ENCODE measurements around the gene SLC6A8. TPM values are rescaled to one million over a fixed set of nuclear protein-coding genes. Genes with fewer than 3 reads are reported as not detected.
"Not testable (repeated sequence)": the region's sequence is repeated elsewhere in the genome, so short reads cannot be mapped to it uniquely, and the experiment has no call there.

Gene SLC6A8
- total RNA-seq, 6 donors from 2014 or later: 3.9 to 8.1 (median 6.1) TPM

DNA sequence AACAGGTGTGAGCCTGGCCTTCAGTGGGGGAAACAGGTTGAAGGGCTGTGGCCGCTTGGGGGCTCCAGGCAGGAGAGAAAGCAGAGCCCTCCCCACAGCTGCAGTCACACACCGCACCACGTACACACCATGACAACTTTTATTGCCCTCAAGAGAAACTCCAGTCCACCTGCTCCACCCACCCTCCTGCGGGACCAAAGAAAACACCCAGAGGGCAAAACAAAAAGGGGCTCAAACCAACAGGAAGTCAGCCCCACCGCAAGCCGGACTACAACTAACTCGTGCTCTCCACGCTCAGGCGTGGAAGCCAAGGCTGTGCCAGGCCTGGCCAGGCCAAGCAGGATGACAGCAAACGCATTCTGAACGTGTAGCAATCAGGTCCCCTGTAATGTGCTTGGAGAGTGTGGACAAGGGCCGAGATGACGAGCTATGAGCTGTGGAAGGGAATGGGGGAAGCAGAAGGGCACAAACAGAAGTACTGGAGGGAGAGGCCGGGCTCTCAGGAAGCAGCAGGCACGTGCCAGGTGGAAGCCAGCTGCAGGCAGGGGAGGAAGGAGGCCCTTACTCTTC is 12.7 kb downstream of the SLC6A8 start:
- Histone ChIP-seq H3K4me1 (peaks cover 0 to 8% (median 2%) of the 10 kb centered on the region in 4 donors), H3K27me3 (no peaks in the 10 kb centered on the region), H3K9me3 (no peaks in the 10 kb centered on the region), H3K27ac (no peak overlapping the region), H3K4me3 (no peak overlapping the region), H3K36me3 (peaks cover 0 to 64% (median 19%) of the 10 kb centered on the region in 4 donors)
- DNase-seq (no peak), ATAC-seq (ENCODE audit: low FRiP score in 2 of 2) (no peak)
- TF ChIP-seq POLR2A (IDR thresholded peaks at IDR 0.05) (no peak), EP300 (IDR thresholded peaks at IDR 0.05) (no peak)
- 82 to 87% methylated on average over 8 to 15 of the region's 15 CpGs for WGBS, 2 donors

DNA sequence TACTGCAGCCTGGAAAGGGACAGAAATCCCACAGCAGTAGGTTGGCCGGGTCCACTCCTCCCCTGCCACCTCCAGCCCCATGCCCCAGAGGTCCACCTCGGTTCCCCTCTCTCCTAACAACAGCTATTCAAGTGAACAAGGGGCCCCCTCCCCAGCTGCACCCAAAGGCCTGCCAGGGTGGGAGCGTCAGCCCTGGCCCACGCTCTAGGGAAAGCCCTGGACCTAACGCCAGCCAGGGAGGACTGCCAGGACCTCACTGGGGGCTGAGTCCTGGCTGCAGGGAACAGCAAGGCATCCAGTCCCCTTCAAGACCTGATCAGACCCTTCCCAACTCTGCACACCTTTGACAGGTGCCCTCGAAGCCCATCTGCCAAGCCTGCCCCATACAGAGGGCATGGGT is 13.2 kb downstream of the SLC6A8 start:
- H3K9me3 ChIP-seq: no peaks in the 10 kb centered on the region
- TF ChIP-seq EP300 (IDR thresholded peaks at IDR 0.05): no peak
- DNase-seq: no peak
- WGBS, 2 donors: 77% methylated on average over 6 of the region's 6 CpGs; no CpG with 5 or more reads in 1 of the 2 donors
- no peak for ATAC-seq (ENCODE audit: low FRiP score in 2 of 2)
- no peak overlapping the region for H3K27ac ChIP-seq
- no peaks in the 10 kb centered on the region for H3K27me3 ChIP-seq
- no peak overlapping the region for H3K4me3 ChIP-seq
- H3K36me3 ChIP-seq: peaks cover 0 to 64% (median 19%) of the 10 kb centered on the region in 4 donors
- H3K4me1 ChIP-seq: peaks cover 0 to 8% (median 2%) of the 10 kb centered on the region in 4 donors

GRCh38 chrX:153701706-153702105 is 14.0 kb downstream of the SLC6A8 start:
- no peaks in the 10 kb centered on the region for H3K9me3 ChIP-seq
- H3K4me3 ChIP-seq: no peak overlapping the region
- no peak overlapping the region for H3K27ac ChIP-seq
- peaks cover 0 to 61% (median 19%) of the 10 kb centered on the region in 4 donors for H3K36me3 ChIP-seq
- no peak for ATAC-seq (ENCODE audit: low FRiP score in 2 of 2)
- WGBS, 2 donors: 93 to 96% methylated on average over 3 to 12 of the region's 12 CpGs
- H3K27me3 ChIP-seq: no peaks in the 10 kb centered on the region
- TF ChIP-seq EP300 (IDR thresholded peaks at IDR 0.05): no peak
- no peak for TF ChIP-seq POLR2A (IDR thresholded peaks at IDR 0.05)
- TF ChIP-seq POLR2AphosphoS5 (IDR thresholded peaks at IDR 0.05): no peak
- TF ChIP-seq CTCF (IDR thresholded peaks at IDR 0.05): no peak
- peaks cover 0 to 8% (median 2%) of the 10 kb centered on the region in 4 donors for H3K4me1 ChIP-seq
- no peak for DNase-seq

GRCh38 chrX:153702336-153703035 is 14.8 kb downstream of the SLC6A8 start:
- H3K27me3 ChIP-seq: no peaks in the 10 kb centered on the region
- no peaks in the 10 kb centered on the region for H3K9me3 ChIP-seq
- H3K36me3 ChIP-seq: peaks cover 0 to 57% (median 17%) of the 10 kb centered on the region in 4 donors
- no peak for ATAC-seq (ENCODE audit: low FRiP score in 2 of 2)
- no peak overlapping the region for H3K4me3 ChIP-seq
- DNase-seq: peak in 1 of 2 donors; percentile 33
- H3K4me1 ChIP-seq: peaks cover 0 to 8% (median 2%) of the 10 kb centered on the region in 4 donors
- TF ChIP-seq POLR2AphosphoS5 (IDR thresholded peaks at IDR 0.05): no peak
- no peak for TF ChIP-seq EP300 (IDR thresholded peaks at IDR 0.05)
- 87 to 94% methylated on average over 10 to 23 of the region's 23 CpGs for WGBS, 2 donors
- H3K27ac ChIP-seq: no peak overlapping the region

DNA sequence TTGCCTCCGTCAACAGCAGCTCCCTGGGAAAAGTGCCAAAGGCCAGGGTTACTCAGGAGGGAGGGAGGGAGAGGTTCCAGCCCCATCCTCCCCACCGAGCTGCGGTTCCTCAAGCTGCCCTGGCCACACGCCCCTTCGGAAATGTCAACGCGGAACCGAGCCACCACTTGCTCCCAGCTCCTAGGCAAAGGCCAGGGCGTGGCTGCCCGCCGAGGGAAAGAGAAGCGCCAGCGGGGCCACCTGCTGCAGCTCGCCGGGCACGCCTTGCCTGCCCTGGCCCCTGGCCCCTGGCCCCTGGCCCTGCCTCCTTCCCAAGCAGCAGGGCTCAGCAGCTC is 15.3 kb downstream of the SLC6A8 start:
- Histone ChIP-seq H3K9me3 (no peaks in the 10 kb centered on the region), H3K27ac (no peak overlapping the region), H3K36me3 (peaks cover 0 to 59% (median 17%) of the 10 kb centered on the region in 4 donors), H3K27me3 (no peaks in the 10 kb centered on the region), H3K4me3 (no peak overlapping the region), H3K4me1 (peaks cover 0 to 8% (median 2%) of the 10 kb centered on the region in 4 donors)
- no peak for ATAC-seq (ENCODE audit: low FRiP score in 2 of 2)
- 66 to 73% methylated on average over 9 to 16 of the region's 16 CpGs for WGBS, 2 donors
- DNase-seq: peak; percentile 50 to 63
- TF ChIP-seq POLR2A (IDR thresholded peaks at IDR 0.05) (no peak), CTCF (IDR thresholded peaks at IDR 0.05) (no peak), POLR2AphosphoS5 (IDR thresholded peaks at IDR 0.05) (no peak), EP300 (IDR thresholded peaks at IDR 0.05) (no peak)

GRCh38 chrX:153704021-153704526 is 16.3 kb downstream of the SLC6A8 start:
- H3K4me3 ChIP-seq: no peak overlapping the region
- no peak for ATAC-seq (ENCODE audit: low FRiP score in 2 of 2)
- no peak for TF ChIP-seq POLR2AphosphoS5 (IDR thresholded peaks at IDR 0.05)
- no peak for TF ChIP-seq POLR2A (IDR thresholded peaks at IDR 0.05)
- TF ChIP-seq CTCF (IDR thresholded peaks at IDR 0.05): no peak
- TF ChIP-seq EP300 (IDR thresholded peaks at IDR 0.05): no peak
- peaks cover 0 to 8% (median 2%) of the 10 kb centered on the region in 4 donors for H3K4me1 ChIP-seq
- no peaks in the 10 kb centered on the region for H3K9me3 ChIP-seq
- H3K27me3 ChIP-seq: no peaks in the 10 kb centered on the region
- WGBS, 2 donors: 84 to 100% methylated on average over 7 to 16 of the region's 18 CpGs
- H3K27ac ChIP-seq: no peak overlapping the region
- no peak for DNase-seq
- peaks cover 0 to 58% (median 17%) of the 10 kb centered on the region in 4 donors for H3K36me3 ChIP-seq

- WGBS, 2 donors: 71 to 80% methylated on average over 1 to 12 of the region's 12 CpGs
- not testable (repeated sequence) for H3K9me3 ChIP-seq; DNase-seq; H3K4me3 ChIP-seq; ATAC-seq (ENCODE audit: low FRiP score in 2 of 2); H3K4me1 ChIP-seq; H3K27ac ChIP-seq; H3K27me3 ChIP-seq
- peaks cover 0 to 58% (median 18%) of the 10 kb centered on the region in 4 donors for H3K36me3 ChIP-seq
Observed at GRCh38 chrX:153704631-153705402, 17.1 kb downstream of the SLC6A8 start.

GRCh38 chrX:153705403-153706060 is 17.8 kb downstream of the SLC6A8 start:
- ATAC-seq (ENCODE audit: low FRiP score in 2 of 2); H3K27me3 ChIP-seq; H3K9me3 ChIP-seq; H3K4me1 ChIP-seq; DNase-seq; H3K27ac ChIP-seq; H3K4me3 ChIP-seq: not testable (repeated sequence)
- 87% methylated on average over 18 of the region's 18 CpGs; no CpG with 5 or more reads in 1 of the 2 donors for WGBS, 2 donors
- peaks cover 0 to 62% (median 21%) of the 10 kb centered on the region in 4 donors for H3K36me3 ChIP-seq
